Epidermal melanocyte (primary cell): Measurements from ENCODE around the gene PDE4DIP.
"Not testable (repeated sequence)": the region's sequence is repeated elsewhere in the genome, so short reads cannot be mapped to it uniquely, and the experiment has no call there.

Experiments
- DNase-seq: peaks from one replicate; pipeline ENCODE4 v3.0.0; 2011; ENCODE audit warnings: low spot score; ENCODE audit not compliant: insufficient read length

Gene PDE4DIP

DNA sequence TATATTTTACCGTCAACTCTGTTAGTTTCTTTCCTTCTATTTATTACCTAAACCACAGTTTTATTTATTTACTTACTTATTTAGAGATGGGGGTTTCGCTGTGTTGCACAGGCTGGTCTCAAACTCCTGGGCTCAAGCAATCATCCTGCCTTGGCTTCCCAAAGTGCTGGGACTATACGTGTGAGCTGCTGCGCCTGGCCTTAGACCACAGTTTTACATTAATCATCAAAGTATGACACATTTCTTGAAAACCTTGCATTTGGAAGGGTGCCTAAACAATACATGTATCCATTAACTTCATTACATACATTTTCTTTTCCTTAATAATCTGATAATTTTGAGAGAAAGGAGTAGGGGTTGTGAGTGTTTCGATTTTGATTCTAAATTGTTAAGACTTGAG lies 124.9 kb downstream of the PDE4DIP start:
- DNase-seq: not testable (repeated sequence)

DNA sequence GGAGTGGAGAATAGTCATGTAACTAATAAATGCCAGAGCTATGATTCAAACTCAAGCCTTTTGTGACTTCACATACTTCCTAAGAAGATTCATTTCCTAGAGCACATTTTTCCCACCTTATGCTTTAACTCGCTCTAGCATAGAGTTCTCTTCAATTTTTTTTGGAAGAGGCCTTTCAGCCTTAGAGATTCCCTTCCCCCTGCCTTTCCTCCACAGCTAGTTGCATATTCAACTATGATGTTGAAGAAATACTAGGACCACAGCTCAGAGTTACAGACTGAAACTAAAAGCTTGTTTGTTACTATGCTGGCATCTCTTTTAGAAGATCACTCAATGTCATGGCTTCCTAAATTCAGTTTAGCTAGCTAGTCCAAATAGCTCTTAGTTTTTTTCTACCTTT lies 131.2 kb downstream of the PDE4DIP start:
- DNase-seq: not testable (repeated sequence)

DNA sequence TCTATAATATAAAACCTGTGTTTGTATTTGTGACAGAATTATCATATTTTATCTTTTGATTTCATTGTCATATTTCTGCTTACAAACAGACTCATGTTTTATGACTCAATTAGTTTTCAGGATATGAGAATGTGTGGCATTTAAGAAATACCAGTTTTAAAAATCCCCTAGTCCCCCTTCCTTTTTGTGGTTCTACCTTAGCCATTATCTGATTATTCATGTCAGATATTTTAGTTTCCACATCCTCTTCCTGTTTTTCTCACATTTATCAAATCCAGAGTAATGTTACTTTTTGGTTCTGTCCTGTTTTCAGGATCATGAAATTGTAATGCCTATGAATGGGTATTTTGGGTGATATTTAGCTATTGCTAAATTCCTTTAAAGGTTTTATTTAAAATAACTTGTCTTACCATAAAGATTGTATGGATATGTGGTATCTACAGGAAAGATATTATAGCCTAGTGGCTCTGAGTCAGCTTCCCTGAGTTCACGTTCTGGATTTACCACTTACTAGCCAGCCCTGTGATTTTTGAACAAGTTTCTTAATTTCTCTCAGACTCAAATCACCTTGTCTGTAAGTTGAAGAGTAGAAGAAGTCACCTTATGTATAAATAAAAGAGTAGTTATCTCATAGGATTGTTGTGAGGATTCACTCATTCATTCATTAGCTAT lies 131.8 kb downstream of the PDE4DIP start:
- DNase-seq: not testable (repeated sequence)

DNA sequence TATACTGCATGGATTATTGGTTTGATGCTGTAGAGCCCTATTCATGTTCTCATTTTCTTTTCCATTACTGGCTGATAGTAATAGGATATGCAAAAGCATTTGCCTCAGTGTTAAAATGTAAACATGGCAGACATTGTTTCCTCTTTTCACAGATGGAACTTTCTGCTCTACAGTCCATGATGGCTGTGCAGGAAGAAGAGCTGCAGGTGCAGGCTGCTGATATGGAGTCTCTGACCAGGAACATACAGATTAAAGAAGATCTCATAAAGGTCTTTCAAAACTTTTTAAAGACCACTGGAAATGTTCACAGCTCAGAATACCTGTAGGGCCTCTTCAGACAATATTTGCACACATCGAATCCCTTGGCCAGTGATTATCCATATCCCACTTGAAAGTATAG lies 133.6 kb downstream of the PDE4DIP start:
- DNase-seq: not testable (repeated sequence)

DNA sequence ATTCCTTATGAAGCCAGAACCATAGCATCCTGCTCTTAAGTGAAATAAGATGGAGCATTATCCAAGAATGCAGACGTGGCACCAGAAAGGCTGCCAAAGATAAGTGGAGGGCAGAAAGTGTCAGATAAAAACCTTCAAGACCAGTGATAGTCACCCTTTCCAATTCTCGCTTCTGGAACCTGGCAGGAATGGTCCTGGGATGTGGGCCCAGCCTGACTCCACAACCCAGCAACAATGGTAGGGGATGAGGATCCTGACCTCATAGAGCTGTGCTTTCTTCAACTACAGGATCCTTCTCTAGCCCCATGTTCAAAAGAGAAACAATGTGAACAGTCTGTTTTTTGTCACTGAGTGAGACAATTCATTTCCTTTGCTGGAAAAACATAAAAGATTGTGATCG lies 145.2 kb downstream of the PDE4DIP start:
- DNase-seq: not testable (repeated sequence)

DNA sequence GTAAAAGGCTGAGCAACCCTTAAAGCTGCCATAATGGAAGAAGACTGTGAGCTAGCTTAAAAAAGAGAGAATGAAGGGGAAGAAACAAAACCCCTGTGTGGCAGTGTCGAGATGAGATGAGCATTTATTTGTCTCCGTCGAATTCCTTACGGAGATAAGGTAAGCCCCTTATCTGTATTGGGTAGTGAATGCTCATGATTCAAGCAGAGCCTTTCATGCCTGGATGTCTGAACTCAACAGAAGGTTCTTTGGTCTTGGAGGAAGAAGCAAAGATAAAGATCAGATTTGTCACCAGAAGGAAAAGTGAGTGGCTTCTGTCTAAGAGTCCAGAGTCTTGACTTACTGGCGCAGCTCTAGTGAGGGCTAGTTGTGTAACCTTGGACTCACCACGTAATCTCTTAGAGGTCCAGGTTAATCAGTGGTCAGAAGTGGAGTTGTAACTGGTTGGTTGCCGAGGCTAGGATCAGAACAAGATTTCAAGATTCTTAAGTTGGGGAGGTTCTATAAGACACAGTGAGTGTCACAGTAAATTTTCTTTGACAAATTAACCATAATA lies 146.1 kb downstream of the PDE4DIP start:
- DNase-seq: not testable (repeated sequence)

DNA sequence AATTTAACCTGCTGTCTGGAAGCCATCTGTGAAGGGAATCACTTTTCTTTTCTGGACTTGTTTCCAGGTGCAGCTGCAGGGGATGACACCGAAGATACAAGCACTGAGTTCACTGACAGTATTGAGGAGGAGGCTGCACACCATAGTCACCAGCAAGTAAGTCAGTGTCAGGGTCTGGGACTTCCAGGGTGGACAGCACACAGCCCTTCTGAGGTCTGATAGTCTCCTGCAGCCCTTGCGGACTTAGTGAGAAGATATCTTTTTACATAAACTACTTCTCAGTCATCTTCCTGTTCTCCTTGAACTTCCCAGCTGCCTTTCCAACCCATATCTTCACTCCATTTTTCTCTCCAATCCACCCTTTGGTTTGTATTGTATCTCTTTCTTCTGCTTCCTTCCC lies 147.6 kb downstream of the PDE4DIP start:
- not testable (repeated sequence) for DNase-seq

DNA sequence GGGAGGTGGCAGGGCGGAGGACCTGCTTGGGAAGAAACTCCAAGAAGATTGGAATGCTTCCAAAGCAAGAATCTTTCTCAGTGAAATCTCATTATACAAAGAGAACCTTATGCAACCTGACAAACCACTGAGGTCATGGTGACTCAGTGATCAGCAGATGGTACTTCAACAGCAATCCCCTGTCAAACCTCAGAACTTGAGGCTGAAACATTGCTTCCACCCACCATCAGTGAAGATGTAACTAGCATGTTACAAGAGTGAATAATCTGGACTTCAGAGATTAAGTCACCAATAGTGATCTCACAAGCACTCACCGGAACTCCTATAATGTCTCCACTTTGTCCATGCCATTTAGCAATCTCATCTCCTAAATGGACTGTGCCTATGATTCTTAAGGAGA lies 148.1 kb downstream of the PDE4DIP start:
- not testable (repeated sequence) for DNase-seq

DNA sequence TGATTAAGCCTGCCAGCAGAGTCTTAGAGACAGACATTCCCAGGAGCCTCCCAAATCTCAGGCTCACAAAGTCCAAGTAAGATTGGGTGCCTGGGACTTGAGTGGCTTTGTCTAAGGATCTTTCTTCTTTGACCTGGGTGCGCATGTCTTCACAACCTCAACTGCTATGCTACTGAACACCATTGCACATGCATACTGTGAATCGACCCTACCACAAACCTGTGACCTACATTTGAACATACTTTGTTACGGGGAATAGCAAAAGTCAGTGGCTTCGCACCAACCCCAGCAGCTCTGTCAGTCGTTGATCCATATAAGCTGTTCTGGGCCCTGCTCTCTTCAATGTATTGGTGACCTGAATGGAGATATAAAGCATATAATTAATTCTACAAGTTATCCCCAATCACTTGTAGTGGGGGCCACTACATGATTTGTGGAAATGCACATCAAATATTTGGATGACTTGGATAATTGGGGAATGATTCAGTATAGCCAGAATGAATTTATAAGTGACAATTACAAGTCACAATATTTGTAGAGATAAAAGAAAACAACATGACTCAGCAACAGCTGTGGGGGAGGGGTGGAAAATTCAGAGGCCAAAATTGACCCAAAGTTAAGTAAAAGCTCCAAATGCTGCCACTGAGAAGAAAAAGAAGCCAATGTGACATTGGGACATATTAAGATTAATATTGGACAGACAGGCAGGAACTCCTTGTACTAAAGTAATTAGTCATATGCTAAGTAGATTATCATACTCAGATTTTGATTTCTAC lies 152.4 kb downstream of the PDE4DIP start:
- not testable (repeated sequence) for DNase-seq

DNA sequence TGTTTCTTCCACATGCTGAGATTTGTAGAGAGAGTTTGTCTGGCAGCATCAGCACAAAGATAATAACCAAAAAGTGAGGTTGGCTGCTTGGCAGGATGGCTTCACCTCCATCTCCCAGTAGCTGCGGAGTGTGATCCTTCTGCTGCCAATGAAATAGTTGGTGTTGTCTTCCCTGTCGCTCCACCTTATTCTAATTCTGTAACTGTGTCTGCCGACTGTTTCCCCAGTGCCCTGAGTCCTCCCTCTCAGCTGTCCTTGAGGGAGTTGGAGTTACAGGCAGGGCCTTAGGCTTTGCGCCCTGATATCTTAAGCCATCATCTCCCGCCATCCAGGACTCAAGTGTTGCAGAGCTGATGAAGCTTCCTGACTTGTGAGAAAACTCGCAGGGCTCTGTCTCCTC lies 153.2 kb downstream of the PDE4DIP start:
- not testable (repeated sequence) for DNase-seq

DNA sequence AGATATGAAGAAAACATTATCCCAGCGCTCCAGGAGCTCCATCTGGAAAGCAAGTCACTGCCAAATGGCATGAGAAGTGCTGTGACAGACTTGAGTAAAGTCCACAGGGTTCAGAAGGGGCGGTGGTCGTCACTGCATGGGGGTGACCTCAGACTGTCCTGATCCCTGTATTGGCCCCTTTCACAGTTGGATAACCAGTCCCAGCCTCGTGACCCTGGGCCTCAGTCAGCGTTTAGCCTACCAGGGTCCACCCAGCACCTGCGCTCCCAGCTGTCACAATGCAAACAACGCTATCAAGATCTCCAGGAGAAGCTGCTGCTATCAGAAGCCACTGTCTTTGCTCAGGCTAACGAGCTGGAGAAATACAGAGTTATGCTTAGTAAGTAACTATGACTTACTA lies 158.4 kb downstream of the PDE4DIP start:
- DNase-seq: not testable (repeated sequence)

DNA sequence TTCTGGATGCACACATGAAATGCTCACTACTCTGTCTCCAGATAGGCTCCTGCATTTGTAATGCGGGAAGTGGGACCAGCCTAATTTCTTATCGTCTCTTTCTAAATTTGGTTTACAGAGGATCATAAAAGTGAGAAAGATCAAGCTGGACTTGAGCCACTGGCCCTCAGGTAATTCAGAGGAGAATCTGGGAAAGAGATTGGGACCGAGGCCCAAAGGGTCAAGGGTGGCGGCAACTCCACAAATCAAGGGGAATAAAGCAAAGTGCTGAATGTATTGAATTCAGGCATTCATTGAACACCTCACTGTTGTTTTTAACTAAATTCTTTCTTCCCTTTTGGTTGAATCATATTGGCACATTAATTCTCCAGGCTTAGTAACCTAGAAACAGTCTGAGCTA lies 164.1 kb downstream of the PDE4DIP start:
- not testable (repeated sequence) for DNase-seq

DNA sequence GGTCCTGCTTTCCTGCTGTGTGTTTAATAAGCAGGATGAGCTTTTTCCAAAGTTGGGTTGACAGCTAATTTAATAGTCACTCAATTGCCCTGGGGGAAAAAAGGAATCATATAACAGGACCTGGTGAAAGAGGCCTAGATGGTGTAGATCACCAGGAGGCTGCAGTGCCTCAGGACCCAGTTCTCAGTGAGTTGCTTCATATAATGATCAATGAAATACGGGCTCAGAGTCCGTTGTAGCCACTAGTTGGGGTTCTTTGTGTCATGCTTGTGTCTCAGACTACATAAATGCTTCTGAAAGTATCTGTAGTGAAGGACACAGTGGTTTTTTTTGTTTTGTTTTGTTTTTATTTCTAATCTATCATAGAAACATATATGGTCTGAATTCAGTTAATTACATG lies 164.5 kb downstream of the PDE4DIP start:
- not testable (repeated sequence) for DNase-seq

DNA sequence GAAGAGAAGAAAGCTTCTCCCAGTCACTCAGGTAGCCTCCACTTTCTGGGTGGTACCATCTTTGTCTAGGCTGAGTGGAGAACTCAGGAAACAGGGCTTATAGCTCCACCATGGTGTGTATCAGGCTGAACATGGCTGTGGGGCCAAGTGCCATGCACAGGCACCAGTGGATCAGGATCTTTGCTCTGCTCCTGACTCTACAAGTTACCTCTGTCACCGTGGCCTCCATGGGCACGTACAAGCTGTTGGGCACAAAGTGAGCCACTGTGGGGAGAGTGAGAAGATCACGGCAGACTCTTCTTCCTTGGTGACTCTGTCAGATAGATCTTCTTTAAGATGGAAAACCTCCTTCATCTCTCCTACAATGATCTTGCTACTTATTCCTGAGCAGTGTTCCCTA lies 165.5 kb downstream of the PDE4DIP start:
- DNase-seq: not testable (repeated sequence)

DNA sequence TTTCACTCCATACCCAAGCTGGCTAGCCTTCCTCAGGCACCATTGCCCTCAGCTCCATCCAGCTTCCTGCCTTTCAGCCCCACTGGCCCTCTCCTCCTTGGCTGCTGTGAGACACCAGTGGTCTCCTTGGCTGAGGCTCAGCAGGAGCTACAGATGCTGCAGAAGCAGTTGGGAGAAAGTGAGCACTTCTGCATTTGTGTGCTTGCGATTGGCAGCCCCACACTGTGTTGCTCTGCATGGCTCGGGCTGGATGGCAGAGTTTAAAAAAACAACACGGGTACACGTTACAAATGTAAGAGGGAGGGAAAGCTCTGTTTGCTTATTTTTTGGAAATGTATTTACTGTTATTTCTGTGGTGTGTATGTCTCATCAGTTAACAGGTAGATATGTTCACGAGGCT lies 168.4 kb downstream of the PDE4DIP start:
- not testable (repeated sequence) for DNase-seq

DNA sequence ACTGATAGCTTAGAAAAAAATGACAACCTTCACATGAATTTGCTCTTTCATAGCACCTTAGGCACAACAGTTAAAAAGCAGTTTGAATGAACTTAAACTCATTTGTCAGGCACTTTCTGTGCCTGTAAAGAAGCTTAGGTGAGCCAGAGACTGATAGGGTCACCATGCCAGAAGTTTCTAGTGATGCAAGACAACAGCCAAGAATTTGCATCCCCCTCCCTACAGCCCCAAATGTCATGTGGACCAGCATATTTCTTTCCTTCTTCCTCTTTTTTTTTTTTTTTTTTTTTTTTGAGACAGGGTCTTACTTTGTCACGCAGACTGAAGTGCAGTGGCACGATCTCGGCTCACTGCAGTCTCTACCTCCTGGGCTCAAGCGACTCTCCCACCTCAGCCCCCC lies 169.3 kb downstream of the PDE4DIP start:
- DNase-seq: not testable (repeated sequence)

DNA sequence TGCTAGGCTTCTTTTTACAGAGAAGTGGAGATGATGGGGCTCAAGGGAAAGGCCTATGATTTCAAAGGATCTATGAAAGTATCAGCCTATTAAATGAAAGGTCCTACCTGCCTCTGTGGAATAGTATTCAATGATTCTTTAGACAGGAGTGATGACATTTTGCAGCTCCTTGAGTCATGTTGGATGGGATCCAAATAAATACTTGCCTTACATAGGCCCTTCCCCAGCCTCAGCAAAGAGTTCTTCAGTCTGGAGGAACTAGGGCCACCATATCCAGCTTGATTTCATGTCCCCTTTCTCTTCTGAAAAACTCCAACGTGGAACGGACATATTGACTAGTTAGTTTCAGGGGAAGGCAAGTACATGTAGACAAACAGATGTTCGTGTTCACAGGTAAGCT lies 171.3 kb downstream of the PDE4DIP start:
- DNase-seq: not testable (repeated sequence)

DNA sequence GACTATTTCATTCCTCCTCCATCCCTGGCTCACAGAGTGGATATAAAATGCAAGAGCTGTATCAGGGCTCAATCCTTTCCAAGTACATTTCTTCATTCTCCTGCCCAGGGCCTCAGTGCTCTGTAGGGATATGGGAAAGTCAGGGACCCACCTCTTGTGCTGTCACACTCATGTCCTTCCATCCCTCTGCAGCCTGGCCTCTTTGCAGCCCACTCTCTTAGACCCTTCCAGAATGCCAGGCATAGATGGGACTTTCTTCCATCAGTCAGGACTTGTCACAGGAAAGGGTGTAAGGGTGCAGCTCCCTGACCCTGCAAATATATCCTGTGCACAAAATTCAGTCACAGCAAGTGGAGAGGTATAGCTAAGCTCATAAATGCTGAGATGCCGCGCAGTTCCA lies 172.4 kb downstream of the PDE4DIP start:
- DNase-seq: not testable (repeated sequence)

DNA sequence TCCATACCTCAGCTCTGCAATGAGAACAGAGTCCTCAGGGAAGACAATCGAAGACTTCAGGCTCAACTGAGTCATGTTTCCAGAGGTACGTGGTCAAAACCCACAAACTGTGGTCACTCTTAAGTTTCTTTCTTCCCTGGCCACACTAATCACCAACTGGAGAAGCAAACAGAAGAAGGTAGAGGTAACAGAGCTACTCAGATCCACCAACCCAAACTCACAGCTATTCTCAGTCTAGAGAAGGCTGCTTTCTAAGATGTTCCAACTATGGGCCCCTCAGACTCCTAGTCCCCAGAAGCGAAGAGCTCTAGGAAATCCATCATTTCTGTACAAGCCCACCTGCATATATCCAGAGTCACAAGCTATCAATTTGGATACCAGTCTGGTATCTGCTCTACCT lies 174.3 kb downstream of the PDE4DIP start:
- DNase-seq: not testable (repeated sequence)

DNA sequence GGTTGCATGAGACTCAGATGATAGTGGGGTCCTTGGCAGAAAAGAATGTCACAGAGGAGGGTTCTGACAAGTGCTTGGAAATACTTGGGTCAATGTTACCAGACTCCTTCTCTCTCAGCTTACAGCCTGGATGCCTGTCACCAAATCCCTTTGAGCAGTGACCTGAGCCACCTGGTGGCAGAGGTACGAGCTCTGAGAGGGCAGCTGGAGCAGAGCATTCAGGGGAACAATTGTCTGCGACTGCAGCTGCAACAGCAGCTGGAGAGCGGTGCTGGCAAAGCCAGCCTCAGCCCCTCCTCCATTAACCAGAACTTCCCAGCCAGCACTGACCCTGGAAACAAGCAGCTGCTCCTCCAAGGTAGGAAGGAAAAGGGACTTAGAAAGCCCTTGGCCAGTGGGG lies 180.1 kb downstream of the PDE4DIP start:
- not testable (repeated sequence) for DNase-seq

DNA sequence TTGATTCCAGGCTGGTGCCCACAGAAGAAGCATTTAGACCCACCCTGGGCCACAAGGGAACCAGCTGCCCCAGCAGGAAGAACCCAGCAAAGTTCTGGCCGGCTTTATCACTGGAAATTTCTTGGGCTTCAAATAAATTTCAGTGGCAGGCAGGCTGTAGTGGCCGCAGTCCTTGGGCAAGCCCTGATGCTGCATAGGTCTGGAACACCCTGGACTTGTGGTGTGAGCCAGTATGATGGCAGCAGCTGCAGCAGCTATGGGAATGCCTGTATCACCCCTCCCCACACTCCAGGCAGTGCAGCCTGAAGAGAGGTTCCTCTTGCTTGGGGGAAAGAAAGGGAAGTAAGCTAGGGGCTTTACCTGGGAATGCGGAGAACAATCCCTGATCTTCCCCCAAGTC lies 189.7 kb downstream of the PDE4DIP start:
- not testable (repeated sequence) for DNase-seq

DNA sequence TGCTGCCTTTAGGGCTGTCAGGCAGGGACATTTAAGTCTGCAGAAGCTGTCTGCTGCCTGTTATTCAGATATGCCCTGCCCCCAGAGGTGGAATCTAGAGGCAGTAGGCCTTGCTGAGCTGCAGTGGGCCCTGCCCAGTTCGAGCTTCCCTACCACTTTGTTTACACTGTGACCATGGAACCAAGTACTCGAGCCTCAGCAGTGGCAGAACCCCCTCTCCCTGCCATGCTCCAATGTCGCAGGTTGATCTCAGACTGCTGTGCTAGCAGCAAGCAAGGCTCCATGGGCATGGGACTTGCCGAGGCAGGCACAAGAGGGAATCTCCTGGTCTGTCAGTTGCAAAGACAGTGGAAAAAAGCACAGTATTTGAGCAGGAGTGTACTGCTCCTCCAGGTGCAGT lies 198.8 kb downstream of the PDE4DIP start:
- DNase-seq: not testable (repeated sequence)
